ENCODE results near the gene PICK1. TPM values are rescaled to one million over a fixed set of nuclear protein-coding genes. Genes with fewer than 3 reads are reported as not detected.

The PICK1 gene
- total and polyA plus RNA-seq, 2 of the 4 experiments (the other 2 are of a cell fraction) = 16.5 to 21.0 TPM

DNA sequence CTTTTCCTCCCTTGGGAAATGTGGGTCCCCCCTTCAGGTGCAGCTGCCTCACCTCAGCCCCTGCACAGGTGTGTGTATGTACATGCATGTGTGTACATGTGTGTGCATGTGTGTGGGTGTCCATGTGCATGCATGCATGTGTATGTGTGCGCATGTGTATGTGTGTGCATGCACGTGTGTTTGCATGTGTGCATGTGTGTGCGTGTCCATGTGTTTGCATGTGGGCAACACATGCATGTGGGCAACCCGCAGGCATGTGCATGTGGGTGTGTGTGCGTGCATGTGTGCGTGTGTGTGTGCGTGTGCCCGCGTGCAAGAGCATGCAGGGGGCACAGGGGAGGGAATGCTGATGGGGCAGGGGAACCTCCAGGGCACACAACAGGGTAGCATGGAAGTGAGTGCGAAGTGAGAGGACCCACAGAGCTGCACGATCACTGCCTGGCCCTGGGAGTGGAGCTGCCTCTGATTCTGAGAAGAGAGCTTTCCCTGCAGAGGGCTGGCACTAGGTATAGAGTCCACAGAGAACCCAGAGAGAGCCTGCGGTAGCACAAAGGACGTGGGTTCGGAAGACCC, 67.9 kb downstream of the PICK1 start:
- H4K5ac ChIP-seq (ENCODE audit: low read depth, low read length) = no peak overlapping the region
- H2AFZ ChIP-seq (replicated peaks; ENCODE audit: low read length, poor library complexity) = peak overlapping the region; percentile 32
- H3K9me1 ChIP-seq (ENCODE audit: insufficient read depth, low read length) = peaks cover 4% of the 10 kb centered on the region
- no peaks in the 10 kb centered on the region for H3K79me1 ChIP-seq (ENCODE audit: low read depth in 1 of 2, low read length in 2 of 2)
- H3K27ac ChIP-seq (ENCODE audit: insufficient read depth, low read length) = no peak overlapping the region
- no peak overlapping the region for H2BK15ac ChIP-seq (ENCODE audit: low read depth, low read length)
- H3K4me1 ChIP-seq (ENCODE audit: control insufficient read depth, insufficient read depth, low read length) = no peaks in the 10 kb centered on the region
- H3K4me2 ChIP-seq (ENCODE audit: low read depth, low read length) = no peak overlapping the region
- no peak overlapping the region for H3K4me3 ChIP-seq (ENCODE audit: insufficient read depth, low read depth, low read length)
- peaks cover 3% of the 10 kb centered on the region; the same call in 1 of the 2 replicates for H3K27me3 ChIP-seq (ENCODE audit: control insufficient read depth, insufficient read depth, low read length)
- H3K14ac ChIP-seq (replicated peaks; ENCODE audit: low read depth, low read length) = no peak overlapping the region
- DNase-seq (no peak), ATAC-seq (ENCODE audit: low read depth) (no peak)
- 82% methylated on average over 6 of the region's 14 CpGs; no CpG with 5 or more reads in 1 of the 2 experiments for WGBS, 2 experiments (ENCODE audit: extremely low coverage in 2 of 2, insufficient read length in 1 of 2)
- no peak overlapping the region for H3K56ac ChIP-seq (ENCODE audit: extremely low read depth, insufficient read depth, low read length)
- H2AK9ac ChIP-seq (replicated peaks; ENCODE audit: low read depth, low read length, poor library complexity) = no peak overlapping the region
- no peak overlapping the region for H2BK20ac ChIP-seq (ENCODE audit: low read depth, low read length)
- no TSS peak for BruUV-seq (replicated peaks)
- dilution Hi-C loops (cut with HindIII; ENCODE audit: low sequenced_read_pairs, unreplicated experiment) (no loop called here), intact Hi-C loops (cut with micrococcal nuclease) (no loop called here), in situ Hi-C loops (cut with MboI; ENCODE audit: low sequenced_read_pairs) (no loop called here)
- H4K20me1 ChIP-seq (ENCODE audit: insufficient read depth, low read length) = no peaks in the 10 kb centered on the region
- H4K91ac ChIP-seq (ENCODE audit: insufficient read depth, low read depth, low read length) = no peak overlapping the region
- H3K36me3 ChIP-seq (ENCODE audit: control insufficient read depth, insufficient read depth, low read length) = no peaks in the 10 kb centered on the region
- ChIA-PET POLR2A (ENCODE audit: unreplicated experiment) (no interaction called here), CTCF (no interaction called here)
- H3K4ac ChIP-seq (ENCODE audit: low read depth, low read length) = no peak overlapping the region
- H2BK5ac ChIP-seq (ENCODE audit: low read depth, low read length, poor library complexity, severe bottlenecking) = no peak overlapping the region
- H3K18ac ChIP-seq (ENCODE audit: low read depth, low read length) = no peak overlapping the region
- H3K9ac ChIP-seq (ENCODE audit: low read depth, low read length) = no peak overlapping the region
- no peak overlapping the region for H2BK120ac ChIP-seq (ENCODE audit: low read depth, low read length)
- H3K23ac ChIP-seq (ENCODE audit: low read depth, low read length) = no peak overlapping the region
- H3K9me3 ChIP-seq (ENCODE audit: control insufficient read depth, insufficient read depth, low read length) = no peaks in the 10 kb centered on the region
- no peak overlapping the region for H4K8ac ChIP-seq (ENCODE audit: low read depth in 2 of 2, low read length in 2 of 2)
- H2AK5ac ChIP-seq (ENCODE audit: low read depth, low read length) = no peak overlapping the region
- TF ChIP-seq POLR2A (IDR thresholded peaks at IDR 0.05; ENCODE audit: low read depth, low read length) = no peak
- TF ChIP-seq, protein P1, sequence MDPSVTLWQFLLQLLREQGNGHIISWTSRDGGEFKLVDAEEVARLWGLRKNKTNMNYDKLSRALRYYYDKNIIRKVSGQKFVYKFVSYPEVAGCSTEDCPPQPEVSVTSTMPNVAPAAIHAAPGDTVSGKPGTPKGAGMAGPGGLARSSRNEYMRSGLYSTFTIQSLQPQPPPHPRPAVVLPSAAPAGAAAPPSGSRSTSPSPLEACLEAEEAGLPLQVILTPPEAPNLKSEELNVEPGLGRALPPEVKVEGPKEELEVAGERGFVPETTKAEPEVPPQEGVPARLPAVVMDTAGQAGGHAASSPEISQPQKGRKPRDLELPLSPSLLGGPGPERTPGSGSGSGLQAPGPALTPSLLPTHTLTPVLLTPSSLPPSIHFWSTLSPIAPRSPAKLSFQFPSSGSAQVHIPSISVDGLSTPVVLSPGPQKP (IDR thresholded peaks at IDR 0.05; ENCODE audit: borderline replicate concordance, low read depth, low read length) = no peak
- TF ChIP-seq NFE2L2 (IDR thresholded peaks at IDR 0.05; ENCODE audit: low read depth, low read length) = no peak
- no peak for TF ChIP-seq MAZ (IDR thresholded peaks at IDR 0.05; ENCODE audit: borderline replicate concordance, low read depth, low read length)
- no peak for TF ChIP-seq MXI1 (IDR thresholded peaks at IDR 0.05; ENCODE audit: borderline replicate concordance, low read depth, low read length)
- TF ChIP-seq CTCF (conservative IDR thresholded peaks at IDR 0.05; ENCODE audit: low read depth, low read length) = no peak
- no peak for TF ChIP-seq USF2 (IDR thresholded peaks at IDR 0.05; ENCODE audit: low read depth, low read length)
- no peak for TF ChIP-seq MAFK (IDR thresholded peaks at IDR 0.05; ENCODE audit: low read depth, low read length)
- no peak for TF ChIP-seq SMC3 (IDR thresholded peaks at IDR 0.05; ENCODE audit: low read depth, low read length)
- TF ChIP-seq RFX5 (IDR thresholded peaks at IDR 0.05; ENCODE audit: low read depth, low read length) = no peak
- no peak for TF ChIP-seq FOS (IDR thresholded peaks at IDR 0.05; ENCODE audit: low read depth, low read length)
- TF ChIP-seq BHLHE40 (IDR thresholded peaks at IDR 0.05; ENCODE audit: low read depth, low read length) = no peak
- no peak for TF ChIP-seq CEBPB (IDR thresholded peaks at IDR 0.05; ENCODE audit: low read depth, low read length)
- no peak for TF ChIP-seq RAD21 (IDR thresholded peaks at IDR 0.05; ENCODE audit: low read length)
- no peak for TF ChIP-seq CHD1 (IDR thresholded peaks at IDR 0.05; ENCODE audit: low read depth, low read length)
- no peak for TF ChIP-seq RCOR1 (IDR thresholded peaks at IDR 0.05; ENCODE audit: insufficient replicate concordance, low read length)

All from IMR-90 (cell line).